Inflammatory macrophage treated with lipopolysaccharide for 4 hours (primary cell): ENCODE data around the gene SIK3.

Experiments used
- DNase-seq: peaks from one replicate; pipeline ENCODE4 v3.0.0-alpha.2; 2020

Gene SIK3

GRCh38 chr11:116890607-116891006 is 207.6 kb downstream of the SIK3 start:
- DNase-seq = no peak

- DNase-seq = peak; percentile 38
Measured at GRCh38 chr11:116890193-116890592, 208.0 kb downstream of the SIK3 start.

GRCh38 chr11:116888884-116889549 is 209.2 kb downstream of the SIK3 start:
- no peak for DNase-seq

GRCh38 chr11:116888024-116888423 is 210.2 kb downstream of the SIK3 start:
- DNase-seq = no peak

GRCh38 chr11:116885951-116886655 is 212.1 kb downstream of the SIK3 start:
- no peak for DNase-seq

GRCh38 chr11:116882386-116882785 is 215.8 kb downstream of the SIK3 start:
- DNase-seq = no peak

- no peak for DNase-seq
Measured at GRCh38 chr11:116881143-116881542, 217.1 kb downstream of the SIK3 start.

- DNase-seq = peak; percentile 70
Measured at GRCh38 chr11:116879800-116880625, 218.2 kb downstream of the SIK3 start.

GRCh38 chr11:116876656-116877055 is 221.6 kb downstream of the SIK3 start:
- DNase-seq = no peak

- DNase-seq = no peak
Measured at GRCh38 chr11:116875194-116875593, 223.0 kb downstream of the SIK3 start.

GRCh38 chr11:116874251-116874650 is 224.0 kb downstream of the SIK3 start:
- DNase-seq = no peak

GRCh38 chr11:116873381-116873780 is 224.8 kb downstream of the SIK3 start:
- no peak for DNase-seq

GRCh38 chr11:116871248-116871647 is 227.0 kb downstream of the SIK3 start:
- peak; percentile 47 for DNase-seq

- DNase-seq = no peak
Measured at GRCh38 chr11:116870054-116870453, 228.2 kb downstream of the SIK3 start.

GRCh38 chr11:116869610-116870009 is 228.6 kb downstream of the SIK3 start:
- no peak for DNase-seq

GRCh38 chr11:116868066-116868465 is 230.2 kb downstream of the SIK3 start:
- DNase-seq = no peak

GRCh38 chr11:116867619-116868018 is 230.6 kb downstream of the SIK3 start:
- DNase-seq = no peak

- DNase-seq = no peak
Measured at GRCh38 chr11:116866804-116867455, 231.3 kb downstream of the SIK3 start.

GRCh38 chr11:116865696-116866095 is 232.5 kb downstream of the SIK3 start:
- no peak for DNase-seq

- no peak for DNase-seq
Measured at GRCh38 chr11:116864531-116864930, 233.7 kb downstream of the SIK3 start.

- DNase-seq = no peak
Measured at GRCh38 chr11:116862951-116863350, 235.3 kb downstream of the SIK3 start.

GRCh38 chr11:116862185-116862584 is 236.0 kb downstream of the SIK3 start:
- DNase-seq = no peak

GRCh38 chr11:116861539-116861938 is 236.7 kb downstream of the SIK3 start:
- no peak for DNase-seq
